ENCODE data around the gene PPP1R14D.
A peak's percentile ranks its signal among the peaks of the same experiment; 100 is the strongest.

The PPP1R14D gene

GRCh38 chr15:40782609-40783227 is 45.8 kb downstream of the PPP1R14D start:
- no peak for DNase-seq (ENCODE audit: low spot score)

DNA sequence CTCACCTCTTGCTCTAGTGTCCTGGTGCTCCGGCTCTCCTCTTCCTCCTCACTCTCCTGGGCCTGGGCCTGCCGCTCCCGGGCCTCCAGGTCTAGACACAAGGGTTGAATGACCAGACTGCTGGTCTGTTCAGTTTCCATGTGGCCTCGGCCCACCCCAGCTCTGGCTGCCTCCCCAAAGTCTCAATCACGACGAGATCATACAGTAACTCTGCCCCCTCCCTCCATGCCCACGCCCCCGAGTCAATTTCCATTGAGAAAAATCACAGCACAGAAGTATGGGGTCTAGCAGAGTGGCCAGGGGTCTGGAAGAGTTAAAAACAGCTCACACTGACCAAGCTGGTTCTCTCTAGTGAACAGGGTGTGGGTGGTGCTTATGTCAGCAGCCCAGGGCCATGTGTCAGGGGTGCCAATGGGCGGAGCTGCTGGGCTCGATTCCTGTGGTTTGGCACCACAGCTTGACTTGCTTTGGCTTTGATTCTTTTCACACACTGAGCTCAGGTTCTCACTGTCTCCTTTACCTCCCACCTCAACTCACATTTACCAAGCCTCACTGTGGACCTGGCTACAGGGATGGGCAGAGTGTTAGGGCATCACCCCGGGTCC is 51.9 kb downstream of the PPP1R14D start:
- peak; percentile 86 for DNase-seq (ENCODE audit: low spot score)

- DNase-seq (ENCODE audit: low spot score), result no peak
Observed at GRCh38 chr15:40775740-40776536, 52.6 kb downstream of the PPP1R14D start.

- DNase-seq (ENCODE audit: low spot score), result no peak
Observed at GRCh38 chr15:40775007-40775406, 53.5 kb downstream of the PPP1R14D start.

- DNase-seq (ENCODE audit: low spot score), result no peak
Observed at GRCh38 chr15:40773902-40774301, 54.6 kb downstream of the PPP1R14D start.

DNA sequence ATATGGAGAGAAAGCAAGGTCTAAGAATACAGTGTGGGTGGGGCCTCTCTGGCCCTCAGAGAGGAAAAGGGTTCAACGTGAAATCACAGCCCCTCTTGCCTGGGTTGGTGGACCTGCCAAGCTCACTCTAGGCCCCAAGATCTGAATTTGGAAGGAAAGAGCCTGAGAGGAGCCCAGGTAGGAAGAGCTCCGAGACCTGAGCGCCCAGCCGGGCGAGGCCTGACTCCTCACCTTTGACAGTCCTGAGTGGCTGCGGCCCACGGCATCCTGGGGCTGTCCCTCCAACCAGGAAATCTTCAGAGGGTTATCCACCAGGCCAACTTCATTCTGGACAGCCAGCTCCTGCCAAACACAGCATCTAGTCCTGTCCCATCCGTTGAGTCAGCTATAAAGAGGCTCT is 55.0 kb downstream of the PPP1R14D start:
- no peak for DNase-seq (ENCODE audit: low spot score)

GRCh38 chr15:40772014-40772413 is 56.5 kb downstream of the PPP1R14D start:
- no peak for DNase-seq (ENCODE audit: low spot score)

GRCh38 chr15:40771242-40771641 is 57.3 kb downstream of the PPP1R14D start:
- DNase-seq (ENCODE audit: low spot score), result no peak

DNA sequence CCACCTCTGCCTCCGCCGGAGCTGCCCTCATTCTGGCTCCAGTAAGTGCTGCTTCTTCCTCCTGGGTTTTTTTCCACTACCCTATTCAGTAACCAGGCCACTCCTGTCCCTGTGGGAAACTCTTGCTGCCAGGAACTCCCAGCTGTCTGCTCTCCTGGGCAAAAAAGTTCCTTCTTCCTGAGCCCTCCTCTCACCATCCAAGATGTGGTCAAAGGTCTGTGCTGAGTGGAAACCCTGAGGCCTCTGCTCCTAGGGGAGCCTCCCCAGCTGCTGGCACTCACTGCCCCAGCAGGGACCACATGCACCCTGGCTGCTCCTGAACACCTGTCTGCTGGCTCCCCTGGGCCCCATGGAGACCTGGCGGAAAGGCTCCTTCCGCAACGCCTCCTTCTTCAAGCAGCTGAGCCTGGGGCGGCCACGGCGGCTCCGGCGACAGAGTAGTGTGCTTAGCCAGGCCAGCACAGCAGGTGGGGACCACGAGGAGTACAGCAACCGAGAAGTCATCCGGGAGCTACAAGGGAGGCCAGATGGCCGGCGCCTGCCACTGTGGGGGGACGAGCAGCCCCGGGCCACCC is 58.3 kb downstream of the PPP1R14D start:
- DNase-seq (ENCODE audit: low spot score), result no peak

GRCh38 chr15:40769274-40770146 is 59.0 kb downstream of the PPP1R14D start, which contains the start of gene C15orf62:
Gene C15orf62, plus strand, starts transcription at chr15:40769980. Its CDS starts 516 bp downstream, at chr15:40770496.
- no peak for DNase-seq (ENCODE audit: low spot score)

- no peak for DNase-seq (ENCODE audit: low spot score)
Observed at GRCh38 chr15:40768521-40769273, 59.8 kb downstream of the PPP1R14D start.

GRCh38 chr15:40767838-40768500 is 60.5 kb downstream of the PPP1R14D start:
- DNase-seq (ENCODE audit: low spot score), result no peak

- no peak for DNase-seq (ENCODE audit: low spot score)
Observed at GRCh38 chr15:40766906-40767837, 61.3 kb downstream of the PPP1R14D start.

DNA sequence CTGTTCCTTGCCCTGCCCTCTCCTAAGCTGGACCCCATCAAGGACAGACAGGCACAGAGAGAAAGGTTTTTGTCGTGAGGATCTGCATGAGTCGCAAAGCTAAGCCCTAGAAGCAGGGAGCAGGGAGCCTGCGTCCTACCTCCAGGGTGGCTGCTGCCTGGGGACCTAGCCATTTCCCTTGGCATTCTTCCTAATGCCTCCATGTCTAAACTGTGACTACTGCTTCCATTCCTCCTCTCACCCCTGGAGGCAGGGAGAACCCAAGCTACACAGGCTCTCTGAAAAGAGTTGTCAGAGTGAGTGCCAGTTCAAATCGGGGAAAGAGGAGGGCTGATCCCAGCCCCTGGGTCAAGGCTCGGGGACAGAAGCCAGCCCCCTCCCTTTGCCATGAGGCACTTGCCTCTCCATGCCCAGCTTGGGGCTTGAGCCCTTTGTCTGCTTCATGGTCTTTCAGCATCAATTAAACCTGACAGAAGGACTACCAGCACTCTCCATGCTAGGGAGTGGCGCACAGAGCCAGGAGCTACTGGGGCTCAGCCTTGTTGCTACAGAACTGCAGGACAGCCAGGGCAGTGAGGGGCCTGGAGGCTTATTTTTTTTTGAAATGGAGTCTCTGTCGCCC is 62.2 kb downstream of the PPP1R14D start:
- peak; percentile 28 for DNase-seq (ENCODE audit: low spot score)
